Activated T-cell treated with anti-CD3 and anti-CD28 coated beads, Interleukin-2, amount 50 U/mL, for 48 hours (primary cell): ENCODE results near the gene PLXNC1.

Experiments used
- DNase-seq, 2 experiments: peaks; one replicate each; pipeline ENCODE4 v3.0.0-alpha.2; 2020

PLXNC1 gene

GRCh38 chr12:94183708-94184379 is 35.5 kb downstream of the PLXNC1 start:
- DNase-seq = no peak

- no peak for DNase-seq
These were observed 36.8 kb downstream of the PLXNC1 start for GRCh38 chr12:94184995-94185719.

GRCh38 chr12:94185801-94186200 is 37.4 kb downstream of the PLXNC1 start:
- DNase-seq = no peak

- DNase-seq = no peak
These were observed 38.2 kb downstream of the PLXNC1 start for GRCh38 chr12:94186278-94187241.

GRCh38 chr12:94187361-94187760 is 39.0 kb downstream of the PLXNC1 start:
- DNase-seq = no peak

- no peak for DNase-seq
These were observed 42.2 kb downstream of the PLXNC1 start for GRCh38 chr12:94190623-94191022.

GRCh38 chr12:94191023-94191422 is 42.6 kb downstream of the PLXNC1 start:
- no peak for DNase-seq

GRCh38 chr12:94191811-94192210 is 43.4 kb downstream of the PLXNC1 start:
- no peak for DNase-seq

GRCh38 chr12:94192506-94192905 is 44.1 kb downstream of the PLXNC1 start:
- no peak for DNase-seq

- DNase-seq = no peak
These were observed 44.8 kb downstream of the PLXNC1 start for GRCh38 chr12:94193168-94193567.

GRCh38 chr12:94195483-94195882 is 47.1 kb downstream of the PLXNC1 start:
- no peak for DNase-seq

GRCh38 chr12:94198469-94198868 is 50.1 kb downstream of the PLXNC1 start:
- no peak for DNase-seq

GRCh38 chr12:94198872-94199271 is 50.5 kb downstream of the PLXNC1 start:
- DNase-seq = no peak

- DNase-seq = no peak
These were observed 51.7 kb downstream of the PLXNC1 start for GRCh38 chr12:94200069-94200468.

GRCh38 chr12:94200695-94201094 is 52.3 kb downstream of the PLXNC1 start:
- no peak for DNase-seq

GRCh38 chr12:94202245-94203180 is 54.1 kb downstream of the PLXNC1 start:
- DNase-seq = no peak

GRCh38 chr12:94203181-94203546 is 54.8 kb downstream of the PLXNC1 start:
- DNase-seq = no peak

- DNase-seq = no peak
These were observed 55.4 kb downstream of the PLXNC1 start for GRCh38 chr12:94203796-94204195.

GRCh38 chr12:94204499-94205247 is 56.3 kb downstream of the PLXNC1 start:
- peak; percentile 37 to 41 for DNase-seq

GRCh38 chr12:94205822-94206221 is 57.4 kb downstream of the PLXNC1 start:
- DNase-seq = peak; percentile 24 to 25

- DNase-seq = no peak
These were observed 58.5 kb downstream of the PLXNC1 start for GRCh38 chr12:94206886-94207285.

- DNase-seq = no peak
These were observed 59.1 kb downstream of the PLXNC1 start for GRCh38 chr12:94207467-94207848.
